HCT116 (cell line): ENCODE measurements around the gene LRRIQ1.

Experiments used
- ATF3 ChIP-seq: IDR thresholded peaks from 2 replicates; pipeline ENCODE4 v1.6.1; 2012
- CTCF ChIP-seq, 3 experiments: fragments of 200-600 bp in 1 of 3; sonication (generic) in 1 of 3; IDR thresholded peaks in 2 of 3; conservative IDR thresholded peaks in 1 of 3; 2 replicates each; pipeline ENCODE4 v1.5.1; 2012 to 2017; ENCODE audit warnings: low read depth in 2 of 3, low read length in 2 of 3, antibody characterized with exemption in 1 of 3, borderline replicate concordance in 1 of 3, control low read depth in 1 of 3, mild to moderate bottlenecking in 1 of 3, mixed read lengths in 1 of 3, mixed run types in 1 of 3, moderate library complexity in 1 of 3; ENCODE audit not compliant: insufficient read depth in 1 of 3
- EZH2phosphoT487 ChIP-seq: fragments of 200-600 bp; IDR thresholded peaks from 2 replicates; pipeline ENCODE4 v1.6.1; 2018; ENCODE audit warnings: antibody characterized with exemption, borderline replicate concordance
- FOSL1 ChIP-seq: IDR thresholded peaks from 2 replicates; pipeline ENCODE4 v1.6.1; 2012; ENCODE audit warnings: low read depth
- POLR2A ChIP-seq: IDR thresholded peaks from 2 replicates; pipeline ENCODE4 v1.7.0; 2011; ENCODE audit warnings: borderline replicate concordance; ENCODE audit not compliant: insufficient read depth, insufficient read length; ENCODE audit errors: extremely low read depth
- POLR2AphosphoS5 ChIP-seq: IDR thresholded peaks from 2 replicates; pipeline ENCODE4 v1.6.1; 2011; ENCODE audit warnings: mild to moderate bottlenecking, low read depth, low read length, moderate library complexity
- SP1 ChIP-seq: IDR thresholded peaks from 2 replicates; pipeline ENCODE4 v1.6.1; 2012; ENCODE audit warnings: low read depth
- SRF ChIP-seq: IDR thresholded peaks from 2 replicates; pipeline ENCODE4 v1.6.1; 2012; ENCODE audit warnings: low read depth
- ZNF274 ChIP-seq: fragments of 200-500 bp; sonication (Bioruptor generic); IDR thresholded peaks from 2 replicates; pipeline ENCODE4 v1.6.1; 2014; ENCODE audit warnings: mild to moderate bottlenecking, low read depth, low read length, inconsistent platforms

DNA sequence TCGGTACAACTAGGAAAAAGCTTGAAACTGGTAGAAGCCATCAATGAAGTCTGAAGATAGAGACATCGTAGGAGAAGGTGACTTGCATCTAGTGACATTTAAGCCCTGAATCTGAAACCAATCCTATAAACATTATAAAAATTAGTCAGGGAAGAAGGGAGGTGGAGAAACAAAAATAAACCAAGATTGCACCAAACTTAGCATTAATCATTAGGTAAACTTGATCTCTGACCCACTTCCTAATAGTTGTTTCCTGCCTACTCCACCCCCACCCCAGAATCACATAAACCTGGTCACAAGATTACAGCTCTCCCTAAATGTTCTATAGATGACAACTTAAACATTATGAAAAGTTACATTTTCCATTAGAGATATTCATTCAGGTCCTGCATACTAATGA is 40.5 kb upstream of the LRRIQ1 start:
- TF ChIP-seq CTCF (IDR thresholded peaks at IDR 0.05 in 2 of 3, conservative IDR thresholded peaks at IDR 0.05 in 1 of 3; ENCODE audit: borderline replicate concordance in 1 of 3, insufficient read depth in 1 of 3, low read depth in 2 of 3, low read length in 2 of 3) (no peak), POLR2A (no peak), POLR2AphosphoS5 (no peak), ATF3 (no peak), FOSL1 (no peak), SP1 (no peak), EZH2phosphoT487 (no peak), ZNF274 (no peak), SRF (no peak)
